ENCODE data around the gene PNPLA2. TPM values are rescaled to one million over a fixed set of nuclear protein-coding genes. Genes with fewer than 3 reads are reported as not detected.

Gene PNPLA2
- total and polyA plus RNA-seq, 2 donors: 10.5 to 83.6 TPM

DNA sequence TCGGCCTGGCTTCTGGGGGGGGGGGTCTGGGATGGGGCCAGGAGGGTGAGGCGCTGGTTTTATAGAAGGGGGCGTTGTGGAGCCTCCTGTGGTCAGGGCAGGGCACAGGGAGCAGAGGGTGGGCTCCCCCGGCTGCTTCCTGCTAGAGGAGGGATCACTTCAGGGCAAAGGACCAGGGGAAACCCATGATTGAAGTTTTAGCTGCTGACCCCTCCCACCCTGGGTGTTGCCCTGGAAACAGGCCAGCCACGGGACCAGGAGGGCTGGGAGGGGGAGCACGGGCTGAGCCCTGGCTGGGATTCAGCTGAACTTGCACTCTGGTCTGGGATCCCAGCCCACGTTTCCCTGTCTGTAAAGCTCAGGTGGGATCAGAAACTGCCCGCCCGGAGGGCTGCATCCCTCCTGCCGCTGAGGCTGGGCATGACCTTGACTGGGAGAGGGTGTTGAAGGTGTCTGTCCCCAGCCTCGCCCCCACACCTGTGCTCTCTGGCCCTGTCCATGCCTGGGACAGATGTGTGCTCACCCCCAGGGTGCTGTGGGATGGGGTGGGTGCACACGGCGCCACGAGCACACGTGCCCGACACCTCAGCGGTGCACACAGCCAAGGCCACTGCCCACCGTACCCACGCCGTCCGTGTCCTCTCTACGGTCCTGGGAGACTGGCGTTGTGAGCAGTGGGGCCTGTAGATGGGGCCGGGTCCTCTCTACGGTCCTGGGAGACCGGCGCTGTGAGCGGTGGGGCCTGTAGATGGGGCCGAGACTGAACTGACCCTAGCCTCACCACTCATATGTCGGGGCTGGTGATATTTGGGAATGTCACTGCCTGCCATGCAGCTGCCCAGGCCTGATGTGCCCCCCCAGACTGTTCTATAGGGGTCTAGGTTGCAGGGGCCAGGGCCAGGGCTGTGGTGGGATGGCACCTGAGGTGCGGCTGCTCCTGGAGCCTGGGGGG, 26.3 kb downstream of the PNPLA2 start:
- Histone ChIP-seq H3K27ac (ENCODE audit: low read depth in 1 of 2, low read length in 1 of 2) (peak overlapping the region in 1 of 2 donors; percentile 72), H3K36me3 (ENCODE audit: control insufficient read depth in 2 of 2, insufficient read depth in 2 of 2, low read length in 1 of 2) (peaks cover 3 to 4% of the 10 kb centered on the region in 2 donors), H3K4me1 (ENCODE audit: control insufficient read depth in 2 of 2, insufficient read depth in 2 of 2, low read length in 2 of 2) (peaks cover 23 to 60% of the 10 kb centered on the region in 2 donors), H3K27me3 (ENCODE audit: control insufficient read depth in 2 of 2, insufficient read depth in 1 of 2, low read length in 1 of 2) (peaks cover 17 to 62% of the 10 kb centered on the region in 2 donors), H3K9me3 (ENCODE audit: control insufficient read depth in 2 of 2, insufficient read depth in 1 of 2, low read length in 1 of 2) (no peaks in the 10 kb centered on the region), H3K4me3 (ENCODE audit: low read length in 2 of 2) (no peak overlapping the region)
- DNase-seq (ENCODE audit: low read depth in 6 of 9, low spot score in 9 of 9): peak in 1 of 9 donors; percentile 58
- WGBS: 54% methylated on average over 31 of the region's 31 CpGs

- H3K27ac ChIP-seq (ENCODE audit: low read depth in 1 of 2, low read length in 1 of 2): no peak overlapping the region
- no peaks in the 10 kb centered on the region for H3K9me3 ChIP-seq (ENCODE audit: control insufficient read depth in 2 of 2, insufficient read depth in 1 of 2, low read length in 1 of 2)
- no peak overlapping the region for H3K4me3 ChIP-seq (ENCODE audit: low read length in 2 of 2)
- H3K4me1 ChIP-seq (ENCODE audit: control insufficient read depth in 2 of 2, insufficient read depth in 2 of 2, low read length in 2 of 2): peaks cover 24 to 55% of the 10 kb centered on the region in 2 donors
- DNase-seq (ENCODE audit: low read depth in 6 of 9, low spot score in 9 of 9): no peak
- H3K27me3 ChIP-seq (ENCODE audit: control insufficient read depth in 2 of 2, insufficient read depth in 1 of 2, low read length in 1 of 2): peaks cover 23 to 72% of the 10 kb centered on the region in 2 donors
- WGBS: 65% methylated on average over 8 of the region's 8 CpGs
- H3K36me3 ChIP-seq (ENCODE audit: control insufficient read depth in 2 of 2, insufficient read depth in 2 of 2, low read length in 1 of 2): no peaks in the 10 kb centered on the region
These were observed 27.3 kb downstream of the PNPLA2 start for GRCh38 chr11:845872-846495.

- no peaks in the 10 kb centered on the region for H3K9me3 ChIP-seq (ENCODE audit: control insufficient read depth in 2 of 2, insufficient read depth in 1 of 2, low read length in 1 of 2)
- WGBS: 89% methylated on average over 11 of the region's 11 CpGs
- H3K4me3 ChIP-seq (ENCODE audit: low read length in 2 of 2): no peak overlapping the region
- no peaks in the 10 kb centered on the region for H3K36me3 ChIP-seq (ENCODE audit: control insufficient read depth in 2 of 2, insufficient read depth in 2 of 2, low read length in 1 of 2)
- peaks cover 23 to 78% of the 10 kb centered on the region in 2 donors for H3K27me3 ChIP-seq (ENCODE audit: control insufficient read depth in 2 of 2, insufficient read depth in 1 of 2, low read length in 1 of 2)
- DNase-seq (ENCODE audit: low read depth in 6 of 9, low spot score in 9 of 9): no peak
- H3K27ac ChIP-seq (ENCODE audit: low read depth in 1 of 2, low read length in 1 of 2): no peak overlapping the region
- H3K4me1 ChIP-seq (ENCODE audit: control insufficient read depth in 2 of 2, insufficient read depth in 2 of 2, low read length in 2 of 2): peaks cover 17 to 48% of the 10 kb centered on the region in 2 donors
These were observed 27.9 kb downstream of the PNPLA2 start for GRCh38 chr11:846496-847098.

DNA sequence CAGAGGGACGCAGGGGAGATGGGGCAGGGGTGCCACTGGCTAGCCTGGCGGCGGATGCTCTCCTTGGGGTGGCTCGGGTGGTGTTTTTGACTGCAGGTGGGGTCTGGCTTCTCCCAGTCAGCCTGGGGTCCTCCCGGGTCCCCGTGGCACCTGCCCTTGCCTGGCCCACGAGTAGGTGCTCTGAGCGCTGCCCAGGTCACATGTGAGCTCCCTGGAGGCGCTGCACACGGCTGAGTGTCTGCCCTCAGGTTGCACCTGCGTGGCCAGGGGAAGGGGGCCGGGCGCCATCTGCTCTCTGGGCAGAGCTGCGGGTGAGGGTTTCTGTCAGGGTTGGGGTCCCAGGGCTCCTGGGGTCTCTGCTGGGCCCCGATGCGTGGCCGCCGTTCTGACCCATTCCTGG, 29.2 kb downstream of the PNPLA2 start:
- WGBS: 75% methylated on average over 18 of the region's 18 CpGs

DNA sequence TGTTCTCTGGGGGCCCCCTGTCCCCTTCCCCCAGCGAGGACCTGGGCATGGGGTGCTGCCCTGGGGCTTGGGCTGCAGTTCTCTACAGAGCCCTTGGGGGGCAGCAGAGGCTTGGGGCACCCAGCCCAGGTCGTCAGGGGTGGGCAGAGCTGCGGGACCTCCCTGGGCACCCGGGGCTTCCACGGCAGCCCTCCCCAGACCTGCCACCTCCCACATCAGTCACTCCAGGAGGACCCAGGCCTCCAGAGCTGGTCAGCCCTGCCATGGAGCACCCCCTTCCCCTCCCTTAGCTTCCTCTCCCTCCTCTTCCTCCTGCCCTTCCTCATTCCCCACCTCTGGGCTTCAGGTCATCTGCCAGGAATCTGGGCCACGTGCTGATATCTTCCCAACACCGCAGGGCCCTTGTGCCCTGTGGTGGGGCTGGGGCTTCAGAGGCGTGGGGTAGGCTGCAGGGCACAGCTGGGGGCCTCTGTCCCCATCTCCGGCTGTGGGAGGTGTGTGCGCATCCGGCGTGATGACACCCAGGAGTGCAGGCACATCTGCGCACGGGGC, 29.7 kb downstream of the PNPLA2 start:
- H3K27ac ChIP-seq (ENCODE audit: low read depth in 1 of 2, low read length in 1 of 2): peak overlapping the region in 1 of 2 donors; percentile 37
- H3K4me1 ChIP-seq (ENCODE audit: control insufficient read depth in 2 of 2, insufficient read depth in 2 of 2, low read length in 2 of 2): peaks cover 14 to 41% of the 10 kb centered on the region in 2 donors
- peaks cover 17 to 73% of the 10 kb centered on the region in 2 donors for H3K27me3 ChIP-seq (ENCODE audit: control insufficient read depth in 2 of 2, insufficient read depth in 1 of 2, low read length in 1 of 2)
- H3K36me3 ChIP-seq (ENCODE audit: control insufficient read depth in 2 of 2, insufficient read depth in 2 of 2, low read length in 1 of 2): no peaks in the 10 kb centered on the region
- 28% methylated on average over 14 of the region's 14 CpGs for WGBS
- H3K4me3 ChIP-seq (ENCODE audit: low read length in 2 of 2): no peak overlapping the region
- H3K9me3 ChIP-seq (ENCODE audit: control insufficient read depth in 2 of 2, insufficient read depth in 1 of 2, low read length in 1 of 2): no peaks in the 10 kb centered on the region
- peak in 2 of 9 donors; percentile 57 to 67 for DNase-seq (ENCODE audit: low read depth in 6 of 9, low spot score in 9 of 9)

More for the DNA sequence above, 29.2 kb downstream of the PNPLA2 start:
- peaks cover 17 to 45% of the 10 kb centered on the region in 2 donors for H3K4me1 ChIP-seq (ENCODE audit: control insufficient read depth in 2 of 2, insufficient read depth in 2 of 2, low read length in 2 of 2)
- no peak overlapping the region for H3K27ac ChIP-seq (ENCODE audit: low read depth in 1 of 2, low read length in 1 of 2)
- no peak for DNase-seq (ENCODE audit: low read depth in 6 of 9, low spot score in 9 of 9)
- H3K4me3 ChIP-seq (ENCODE audit: low read length in 2 of 2): no peak overlapping the region
- H3K27me3 ChIP-seq (ENCODE audit: control insufficient read depth in 2 of 2, insufficient read depth in 1 of 2, low read length in 1 of 2): peaks cover 23 to 79% of the 10 kb centered on the region in 2 donors
- no peaks in the 10 kb centered on the region for H3K9me3 ChIP-seq (ENCODE audit: control insufficient read depth in 2 of 2, insufficient read depth in 1 of 2, low read length in 1 of 2)
- H3K36me3 ChIP-seq (ENCODE audit: control insufficient read depth in 2 of 2, insufficient read depth in 2 of 2, low read length in 1 of 2): no peaks in the 10 kb centered on the region

GRCh38 chr11:849104-849824, 30.6 kb downstream of the PNPLA2 start:
- Histone ChIP-seq H3K27ac (ENCODE audit: low read depth in 1 of 2, low read length in 1 of 2) (peak overlapping the region in 1 of 2 donors; percentile 37), H3K4me1 (ENCODE audit: control insufficient read depth in 2 of 2, insufficient read depth in 2 of 2, low read length in 2 of 2) (peaks cover 14 to 33% of the 10 kb centered on the region in 2 donors), H3K27me3 (ENCODE audit: control insufficient read depth in 2 of 2, insufficient read depth in 1 of 2, low read length in 1 of 2) (peaks cover 12 to 65% of the 10 kb centered on the region in 2 donors), H3K36me3 (ENCODE audit: control insufficient read depth in 2 of 2, insufficient read depth in 2 of 2, low read length in 1 of 2) (no peaks in the 10 kb centered on the region), H3K4me3 (ENCODE audit: low read length in 2 of 2) (peak overlapping the region; percentile 44 to 59), H3K9me3 (ENCODE audit: control insufficient read depth in 2 of 2, insufficient read depth in 1 of 2, low read length in 1 of 2) (no peaks in the 10 kb centered on the region)
- 3% methylated on average over 71 of the region's 71 CpGs for WGBS
- peak in 4 of 9 donors; percentile 57 to 73 (median 64) for DNase-seq (ENCODE audit: low read depth in 6 of 9, low spot score in 9 of 9)

GRCh38 chr11:849951-850774, 31.4 kb downstream of the PNPLA2 start:
- DNase-seq (ENCODE audit: low read depth in 6 of 9, low spot score in 9 of 9): no peak
- Histone ChIP-seq H3K4me3 (ENCODE audit: low read length in 2 of 2) (peak overlapping the region in 1 of 2 donors; percentile 59), H3K27ac (ENCODE audit: low read depth in 1 of 2, low read length in 1 of 2) (no peak overlapping the region), H3K4me1 (ENCODE audit: control insufficient read depth in 2 of 2, insufficient read depth in 2 of 2, low read length in 2 of 2) (peaks cover 14 to 25% of the 10 kb centered on the region in 2 donors), H3K27me3 (ENCODE audit: control insufficient read depth in 2 of 2, insufficient read depth in 1 of 2, low read length in 1 of 2) (peaks cover 9 to 56% of the 10 kb centered on the region in 2 donors), H3K36me3 (ENCODE audit: control insufficient read depth in 2 of 2, insufficient read depth in 2 of 2, low read length in 1 of 2) (no peaks in the 10 kb centered on the region), H3K9me3 (ENCODE audit: control insufficient read depth in 2 of 2, insufficient read depth in 1 of 2, low read length in 1 of 2) (no peaks in the 10 kb centered on the region)
- WGBS: 42% methylated on average over 97 of the region's 97 CpGs

Measured in thymus (tissue), 11 donors.